Osteocyte (in vitro differentiated cells): ENCODE measurements around the gene MLLT3. TPM values are rescaled to one million over a fixed set of nuclear protein-coding genes. Genes with fewer than 3 reads are reported as not detected.

Source experiments
- DNase-seq: peaks from one replicate; pipeline ENCODE4 v3.0.0; 2021; ENCODE audit warnings: mixed read lengths; ENCODE audit not compliant: unreplicated experiment; ENCODE audit errors: extremely low spot score
- H3K27ac Mint-ChIP-seq: one replicate; pipeline ENCODE4 v1.8.0; 2021; ENCODE audit warnings: mild to moderate bottlenecking, mixed read lengths; ENCODE audit not compliant: unreplicated experiment
- H3K27me3 Mint-ChIP-seq: one replicate; pipeline ENCODE4 v1.8.0; 2021; ENCODE audit warnings: mixed read lengths; ENCODE audit not compliant: unreplicated experiment
- H3K36me3 Mint-ChIP-seq: one replicate; pipeline ENCODE4 v1.8.0; 2021; ENCODE audit warnings: mixed read lengths; ENCODE audit not compliant: unreplicated experiment
- H3K4me1 Mint-ChIP-seq: one replicate; pipeline ENCODE4 v1.8.0; 2021; ENCODE audit warnings: mixed read lengths; ENCODE audit not compliant: unreplicated experiment
- H3K4me3 Mint-ChIP-seq: one replicate; pipeline ENCODE4 v1.8.0; 2021; ENCODE audit warnings: mild to moderate bottlenecking, moderate library complexity, mixed read lengths; ENCODE audit not compliant: unreplicated experiment
- H3K9me3 Mint-ChIP-seq: one replicate; pipeline ENCODE4 v1.8.0; 2021; ENCODE audit warnings: mixed read lengths; ENCODE audit not compliant: unreplicated experiment
- CTCF ChIP-seq: fragments of 200-600 bp; sonication (generic); IDR thresholded peaks from 2 replicates; pipeline ENCODE4 v1.5.0; 2021; ENCODE audit warnings: antibody characterized with exemption, mild to moderate bottlenecking, moderate library complexity
- total RNA-seq: library from RNA; stranded (reverse); gene quantifications from 2 replicates; pipeline ENCODE4 v1.2.1, GENCODE V29; 2021

MLLT3 gene
- total RNA-seq, 1 donor from 2014 or later: 19.5 TPM

GRCh38 chr9:20463823-20464222 is 158.5 kb downstream of the MLLT3 start:
- H3K4me3 Mint-ChIP-seq: no peak overlapping the region
- H3K27ac Mint-ChIP-seq: no peak overlapping the region
- no peaks in the 10 kb centered on the region for H3K9me3 Mint-ChIP-seq
- H3K36me3 Mint-ChIP-seq: no peaks in the 10 kb centered on the region
- no peaks in the 10 kb centered on the region for H3K27me3 Mint-ChIP-seq
- H3K4me1 Mint-ChIP-seq: no peaks in the 10 kb centered on the region
- no peak for TF ChIP-seq CTCF
- DNase-seq: no peak

GRCh38 chr9:20462410-20462809 is 159.9 kb downstream of the MLLT3 start:
- H3K9me3 Mint-ChIP-seq: no peaks in the 10 kb centered on the region
- DNase-seq: no peak
- peak; percentile 9 for TF ChIP-seq CTCF
- no peak overlapping the region for H3K4me3 Mint-ChIP-seq
- H3K27ac Mint-ChIP-seq: no peak overlapping the region
- H3K27me3 Mint-ChIP-seq: no peaks in the 10 kb centered on the region
- H3K4me1 Mint-ChIP-seq: no peaks in the 10 kb centered on the region
- H3K36me3 Mint-ChIP-seq: no peaks in the 10 kb centered on the region

- Mint-ChIP-seq H3K36me3 (peaks cover 7% of the 10 kb centered on the region), H3K27me3 (no peaks in the 10 kb centered on the region), H3K4me1 (peaks cover 15% of the 10 kb centered on the region), H3K27ac (no peak overlapping the region), H3K9me3 (no peaks in the 10 kb centered on the region), H3K4me3 (no peak overlapping the region)
- DNase-seq: no peak
- TF ChIP-seq CTCF: no peak
Observed at GRCh38 chr9:20447291-20447690, 175.0 kb downstream of the MLLT3 start.

- DNase-seq: no peak
- H3K36me3 Mint-ChIP-seq: peaks cover 7% of the 10 kb centered on the region
- no peaks in the 10 kb centered on the region for H3K27me3 Mint-ChIP-seq
- peaks cover 20% of the 10 kb centered on the region for H3K4me1 Mint-ChIP-seq
- no peaks in the 10 kb centered on the region for H3K9me3 Mint-ChIP-seq
- H3K4me3 Mint-ChIP-seq: no peak overlapping the region
- no peak for TF ChIP-seq CTCF
- H3K27ac Mint-ChIP-seq: no peak overlapping the region
Observed at GRCh38 chr9:20446248-20446647, 176.1 kb downstream of the MLLT3 start.

GRCh38 chr9:20442461-20443319 is 179.6 kb downstream of the MLLT3 start:
- no peaks in the 10 kb centered on the region for H3K27me3 Mint-ChIP-seq
- no peak for TF ChIP-seq CTCF

More at GRCh38 chr9:20442461-20443319, 179.6 kb downstream of the MLLT3 start:
- no peak overlapping the region for H3K27ac Mint-ChIP-seq
- peaks cover 35% of the 10 kb centered on the region for H3K4me1 Mint-ChIP-seq
- no peak overlapping the region for H3K4me3 Mint-ChIP-seq
- peaks cover 15% of the 10 kb centered on the region for H3K36me3 Mint-ChIP-seq
- H3K9me3 Mint-ChIP-seq: no peaks in the 10 kb centered on the region
- no peak for DNase-seq
